ENCODE results near the gene TUBB2A. TPM values are rescaled to one million over a fixed set of nuclear protein-coding genes. Genes with fewer than 3 reads are reported as not detected.

Gene TUBB2A
- total RNA-seq, 2 experiments from 2014 or later = 24.8 to 42.1 TPM

DNA sequence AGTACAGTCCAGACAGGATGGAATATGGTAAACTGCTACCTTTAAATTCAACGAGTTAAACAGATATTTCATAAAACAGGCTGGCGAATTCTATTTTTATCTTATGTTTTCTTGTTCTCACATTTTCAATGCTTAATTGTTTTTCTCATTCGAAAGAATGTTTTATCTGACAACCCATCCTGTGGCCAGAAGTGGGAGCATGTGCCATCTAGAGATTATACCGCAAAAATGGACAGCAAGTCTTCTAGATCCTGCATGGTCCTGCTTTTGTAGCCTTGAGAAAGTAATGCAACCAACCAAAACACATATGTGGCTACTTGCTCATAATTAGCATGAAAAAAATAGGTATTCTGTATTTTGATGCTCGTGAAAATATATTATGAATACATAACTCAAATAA is 39.4 kb upstream of the TUBB2A start:
- Histone ChIP-seq H3K27ac (ENCODE audit: low read depth, low read length, poor library complexity, severe bottlenecking) (no peak overlapping the region), H3K4me2 (ENCODE audit: low read length) (no peak overlapping the region), H3K79me2 (ENCODE audit: insufficient read depth, low read depth, low read length) (no peaks in the 10 kb centered on the region), H3K4me1 (ENCODE audit: insufficient read depth, low read length, poor library complexity, severe bottlenecking) (no peaks in the 10 kb centered on the region), H3K36me3 (ENCODE audit: insufficient read depth, low read length) (no peaks in the 10 kb centered on the region), H2AFZ (ENCODE audit: low read length) (no peak overlapping the region), H3K9me2 (ENCODE audit: insufficient read depth, low read length) (no peaks in the 10 kb centered on the region), H4K20me1 (ENCODE audit: insufficient read depth, low read length) (no peaks in the 10 kb centered on the region), H3K9me3 (ENCODE audit: low read length) (no peaks in the 10 kb centered on the region), H3K4me3 (ENCODE audit: low read depth, low read length, poor library complexity, severe bottlenecking) (no peak overlapping the region)
- intact Hi-C loops (cut with micrococcal nuclease; ENCODE audit: unreplicated experiment) = no loop called here
- ChIA-PET POLR2A (no interaction called here), CTCF (ENCODE audit: unreplicated experiment) (no interaction called here)
- no peak for DNase-seq (ENCODE audit: low spot score)
- no TSS peak for BruUV-seq (replicated peaks)
- TF ChIP-seq, protein P1, sequence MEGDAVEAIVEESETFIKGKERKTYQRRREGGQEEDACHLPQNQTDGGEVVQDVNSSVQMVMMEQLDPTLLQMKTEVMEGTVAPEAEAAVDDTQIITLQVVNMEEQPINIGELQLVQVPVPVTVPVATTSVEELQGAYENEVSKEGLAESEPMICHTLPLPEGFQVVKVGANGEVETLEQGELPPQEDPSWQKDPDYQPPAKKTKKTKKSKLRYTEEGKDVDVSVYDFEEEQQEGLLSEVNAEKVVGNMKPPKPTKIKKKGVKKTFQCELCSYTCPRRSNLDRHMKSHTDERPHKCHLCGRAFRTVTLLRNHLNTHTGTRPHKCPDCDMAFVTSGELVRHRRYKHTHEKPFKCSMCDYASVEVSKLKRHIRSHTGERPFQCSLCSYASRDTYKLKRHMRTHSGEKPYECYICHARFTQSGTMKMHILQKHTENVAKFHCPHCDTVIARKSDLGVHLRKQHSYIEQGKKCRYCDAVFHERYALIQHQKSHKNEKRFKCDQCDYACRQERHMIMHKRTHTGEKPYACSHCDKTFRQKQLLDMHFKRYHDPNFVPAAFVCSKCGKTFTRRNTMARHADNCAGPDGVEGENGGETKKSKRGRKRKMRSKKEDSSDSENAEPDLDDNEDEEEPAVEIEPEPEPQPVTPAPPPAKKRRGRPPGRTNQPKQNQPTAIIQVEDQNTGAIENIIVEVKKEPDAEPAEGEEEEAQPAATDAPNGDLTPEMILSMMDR (conservative IDR thresholded peaks at IDR 0.05; ENCODE audit: low read length) = no peak
- TF ChIP-seq EZH2phosphoT487 (IDR thresholded peaks at IDR 0.05; ENCODE audit: borderline replicate concordance, low read depth, low read length) = no peak

DNA sequence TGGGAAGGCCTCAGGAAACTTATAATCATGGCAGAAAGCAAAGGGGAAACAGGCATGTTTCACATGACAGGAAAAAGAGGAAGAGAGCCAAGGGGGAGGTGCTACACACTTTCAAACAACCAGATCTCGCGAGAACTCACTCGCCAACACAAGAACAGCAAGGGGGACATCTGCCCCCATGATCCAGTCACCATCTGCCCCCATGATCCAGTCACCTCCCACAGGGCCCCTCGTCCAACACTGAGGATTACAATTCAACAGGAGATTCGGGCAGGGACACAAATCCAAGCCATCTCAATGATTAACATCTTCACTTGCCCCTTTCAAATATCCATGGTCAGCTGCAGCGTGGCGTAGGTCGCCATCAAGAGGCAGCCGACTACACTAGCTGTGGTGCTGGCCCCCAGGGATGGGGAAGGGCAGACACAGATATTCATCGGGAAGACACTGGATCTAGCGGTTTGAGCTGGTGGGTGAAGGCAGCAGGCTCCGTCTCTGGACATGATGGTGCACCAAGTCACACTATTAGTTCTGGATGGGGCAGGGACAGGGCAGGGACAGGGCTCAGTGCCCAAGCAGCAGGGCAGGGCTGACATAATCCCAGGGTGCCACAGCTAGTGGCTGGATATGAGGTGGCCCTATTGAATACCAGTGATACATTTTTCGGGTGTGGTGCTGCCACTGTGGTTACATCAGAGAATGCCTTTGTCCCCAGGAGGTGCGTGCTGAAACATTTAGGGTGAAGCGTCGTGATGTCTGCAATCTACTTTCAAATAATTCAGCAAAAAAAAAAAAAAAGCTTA is 38.6 kb upstream of the TUBB2A start:
- Histone ChIP-seq H3K4me2 (ENCODE audit: low read length) (no peak overlapping the region), H3K4me3 (ENCODE audit: low read depth, low read length, poor library complexity, severe bottlenecking) (no peak overlapping the region), H3K4me1 (ENCODE audit: insufficient read depth, low read length, poor library complexity, severe bottlenecking) (no peaks in the 10 kb centered on the region), H4K20me1 (ENCODE audit: insufficient read depth, low read length) (no peaks in the 10 kb centered on the region), H3K9me2 (ENCODE audit: insufficient read depth, low read length) (no peaks in the 10 kb centered on the region), H3K27ac (ENCODE audit: low read depth, low read length, poor library complexity, severe bottlenecking) (no peak overlapping the region), H2AFZ (ENCODE audit: low read length) (peak overlapping the region; percentile 10; the same call in 1 of the 2 replicates), H3K36me3 (ENCODE audit: insufficient read depth, low read length) (no peaks in the 10 kb centered on the region), H3K9me3 (ENCODE audit: low read length) (no peaks in the 10 kb centered on the region), H3K79me2 (ENCODE audit: insufficient read depth, low read depth, low read length) (no peaks in the 10 kb centered on the region)
- peak; percentile 20 for DNase-seq (ENCODE audit: low spot score)
- no TSS peak for BruUV-seq (replicated peaks)
- ChIA-PET CTCF (ENCODE audit: unreplicated experiment) (interaction anchor here (0.7 kb wide), 1 partner anchor 55 kb away, joined by 3 read pairs; no protein-coding TSS in a partner anchor), POLR2A (interaction anchor here (0.7 kb wide), 2 partner anchors 10 to 31 kb away, joined by 3 to 5 read pairs; no protein-coding TSS in a partner anchor)
- no peak for TF ChIP-seq EZH2phosphoT487 (IDR thresholded peaks at IDR 0.05; ENCODE audit: borderline replicate concordance, low read depth, low read length)
- TF ChIP-seq, protein P1 (conservative IDR thresholded peaks at IDR 0.05; ENCODE audit: low read length) = peak; percentile 22; the same call in 1 of the 2 replicates
- intact Hi-C loops (cut with micrococcal nuclease; ENCODE audit: unreplicated experiment) = no loop called here

DNA sequence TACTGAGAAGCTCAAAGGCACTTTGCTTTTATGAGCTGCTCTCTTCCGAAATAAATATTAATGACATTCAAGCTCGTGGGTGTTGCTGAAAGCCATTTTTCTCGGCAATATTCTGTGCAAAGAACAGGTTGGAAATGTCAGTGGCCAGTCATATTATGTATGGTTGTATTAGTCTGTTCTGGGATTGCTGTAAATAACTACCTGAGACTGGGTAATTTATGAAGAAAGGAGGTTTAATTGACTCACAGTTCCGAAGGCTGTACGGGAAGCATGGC is 38.0 kb upstream of the TUBB2A start:
- no peaks in the 10 kb centered on the region for H3K9me2 ChIP-seq (ENCODE audit: insufficient read depth, low read length)
- no TSS peak for BruUV-seq (replicated peaks)
- DNase-seq (ENCODE audit: low spot score) = no peak
- ChIA-PET POLR2A (interaction anchor here (0.7 kb wide), 1 partner anchor 32 kb away, joined by 3 read pairs; no protein-coding TSS in a partner anchor), CTCF (ENCODE audit: unreplicated experiment) (no interaction called here)
- intact Hi-C loops (cut with micrococcal nuclease; ENCODE audit: unreplicated experiment) = no loop called here
- TF ChIP-seq, protein P1 (conservative IDR thresholded peaks at IDR 0.05; ENCODE audit: low read length) = no peak
- no peak for TF ChIP-seq EZH2phosphoT487 (IDR thresholded peaks at IDR 0.05; ENCODE audit: borderline replicate concordance, low read depth, low read length)
- H3K9me3 ChIP-seq (ENCODE audit: low read length) = no peaks in the 10 kb centered on the region
- no peaks in the 10 kb centered on the region for H3K36me3 ChIP-seq (ENCODE audit: insufficient read depth, low read length)
- H2AFZ ChIP-seq (ENCODE audit: low read length) = peak overlapping the region; percentile 10; the same call in 1 of the 2 replicates
- H3K4me2 ChIP-seq (ENCODE audit: low read length) = no peak overlapping the region
- H3K4me3 ChIP-seq (ENCODE audit: low read depth, low read length, poor library complexity, severe bottlenecking) = no peak overlapping the region
- H4K20me1 ChIP-seq (ENCODE audit: insufficient read depth, low read length) = no peaks in the 10 kb centered on the region
- no peaks in the 10 kb centered on the region for H3K4me1 ChIP-seq (ENCODE audit: insufficient read depth, low read length, poor library complexity, severe bottlenecking)
- H3K79me2 ChIP-seq (ENCODE audit: insufficient read depth, low read depth, low read length) = no peaks in the 10 kb centered on the region
- no peak overlapping the region for H3K27ac ChIP-seq (ENCODE audit: low read depth, low read length, poor library complexity, severe bottlenecking)

All from OCI-LY7 (cell line).